Immature natural killer cell (primary cell): ENCODE data around the gene MAP2K5. TPM values are rescaled to one million over a fixed set of nuclear protein-coding genes. Genes with fewer than 3 reads are reported as not detected.

ENCODE experiments used
- DNase-seq, 3 donors: peaks; one replicate each; pipeline ENCODE4 v3.0.0; 2022; ENCODE audit warnings: mixed read lengths in 1 of 3
- H3K27ac Mint-ChIP-seq, 6 donors: one replicate each; pipeline ENCODE4 v1.8.0; 2020; ENCODE audit warnings: mixed read lengths in 6 of 6, mild to moderate bottlenecking in 5 of 6, inconsistent platforms in 4 of 6, moderate library complexity in 3 of 6
- H3K27me3 Mint-ChIP-seq, 3 donors: one replicate each; pipeline ENCODE4 v1.8.0; 2020 to 2021; ENCODE audit warnings: low read depth in 3 of 3, mild to moderate bottlenecking in 3 of 3, mixed read lengths in 3 of 3, moderate library complexity in 3 of 3, inconsistent platforms in 1 of 3
- H3K36me3 Mint-ChIP-seq, 3 donors: one replicate each; pipeline ENCODE4 v1.8.0; 2020; ENCODE audit warnings: mixed read lengths in 3 of 3, inconsistent platforms in 2 of 3, mild to moderate bottlenecking in 2 of 3
- H3K4me1 Mint-ChIP-seq, 2 donors: one replicate each; pipeline ENCODE4 v1.8.0; 2020; ENCODE audit warnings: inconsistent platforms in 2 of 2, mild to moderate bottlenecking in 2 of 2, mixed read lengths in 2 of 2, moderate library complexity in 1 of 2
- H3K4me3 Mint-ChIP-seq, 5 donors: one replicate each; pipeline ENCODE4 v1.8.0; 2020; ENCODE audit warnings: mild to moderate bottlenecking in 5 of 5, mixed read lengths in 5 of 5, inconsistent platforms in 3 of 5, moderate library complexity in 3 of 5
- H3K9me3 Mint-ChIP-seq, 6 donors: one replicate each; pipeline ENCODE4 v1.8.0; 2020; ENCODE audit warnings: mild to moderate bottlenecking in 6 of 6, mixed read lengths in 6 of 6, inconsistent platforms in 4 of 6, moderate library complexity in 3 of 6
- polyA plus RNA-seq, 3 donors: library from polyadenylated mRNA; unstranded; fragments of 300-500 nt; fragmentation: Illumina TruSeq; gene quantifications; one replicate each; pipeline ENCODE4 v1.2.3, GENCODE V29; 2021

The MAP2K5 gene
- polyA plus RNA-seq, 3 donors from 2014 or later: 12.4 to 21.7 (median 16.0) TPM

- peak overlapping the region in 3 of 5 donors; percentile 11 to 60 (median 29) for H3K4me3 Mint-ChIP-seq
- no peak for DNase-seq
- no peak overlapping the region for H3K27ac Mint-ChIP-seq
- H3K9me3 Mint-ChIP-seq: peaks cover 0 to 4% (median 0%) of the 10 kb centered on the region in 6 donors
- H3K36me3 Mint-ChIP-seq: peaks cover 0 to 7% (median 0%) of the 10 kb centered on the region in 3 donors
- H3K27me3 Mint-ChIP-seq: peaks cover 30 to 69% (median 39%) of the 10 kb centered on the region in 3 donors
- H3K4me1 Mint-ChIP-seq: peaks cover 12 to 23% of the 10 kb centered on the region in 2 donors
These were observed 280.2 kb downstream of the MAP2K5 start for GRCh38 chr15:67822537-67823313.

- Mint-ChIP-seq H3K4me3 (peak overlapping the region; percentile 41 to 86 (median 77)), H3K27ac (peak overlapping the region in 2 of 6 donors; percentile 2 to 55), H3K36me3 (peaks cover 0 to 7% (median 0%) of the 10 kb centered on the region in 3 donors), H3K27me3 (peaks cover 33 to 68% (median 44%) of the 10 kb centered on the region in 3 donors), H3K9me3 (peaks cover 0 to 2% (median 0%) of the 10 kb centered on the region in 6 donors), H3K4me1 (peaks cover 12 to 26% of the 10 kb centered on the region in 2 donors)
- DNase-seq: no peak
These were observed 281.1 kb downstream of the MAP2K5 start for GRCh38 chr15:67823314-67824196.

- no peak for DNase-seq
- peak overlapping the region; percentile 38 to 86 (median 77) for H3K4me3 Mint-ChIP-seq
- peaks cover 12 to 32% of the 10 kb centered on the region in 2 donors for H3K4me1 Mint-ChIP-seq
- peak overlapping the region in 1 of 6 donors; percentile 2 for H3K27ac Mint-ChIP-seq
- peaks cover 0 to 3% (median 0%) of the 10 kb centered on the region in 6 donors for H3K9me3 Mint-ChIP-seq
- peaks cover 0 to 7% (median 0%) of the 10 kb centered on the region in 3 donors for H3K36me3 Mint-ChIP-seq
- peaks cover 30 to 71% (median 51%) of the 10 kb centered on the region in 3 donors for H3K27me3 Mint-ChIP-seq
These were observed 281.9 kb downstream of the MAP2K5 start for GRCh38 chr15:67824197-67824968.

GRCh38 chr15:67824976-67825880 is 282.7 kb downstream of the MAP2K5 start, which contains the start of gene SKOR1:
Gene SKOR1 (plus strand): TSS chr15:67825509. CDS start chr15:67825603, 94 bp downstream.
- Mint-ChIP-seq H3K27me3 (peaks cover 31 to 72% (median 46%) of the 10 kb centered on the region in 3 donors), H3K27ac (peak within 1 kb of the TSS in 1 of 6 donors; percentile 46), H3K4me1 (peaks cover 12 to 32% of the 10 kb centered on the region in 2 donors), H3K36me3 (peaks cover 0 to 7% (median 0%) of the 10 kb centered on the region in 3 donors), H3K4me3 (peak within 1 kb of the TSS in 2 of 5 donors; percentile 6 to 86), H3K9me3 (peaks cover 0 to 3% (median 0%) of the 10 kb centered on the region in 6 donors)
- DNase-seq: no peak

GRCh38 chr15:67825881-67826716 is 283.6 kb downstream of the MAP2K5 start:
- Mint-ChIP-seq H3K4me1 (peaks cover 12 to 32% of the 10 kb centered on the region in 2 donors), H3K36me3 (peaks cover 0 to 7% (median 0%) of the 10 kb centered on the region in 3 donors), H3K4me3 (peak overlapping the region in 2 of 5 donors; percentile 6 to 51), H3K27me3 (peaks cover 32 to 72% (median 49%) of the 10 kb centered on the region in 3 donors), H3K9me3 (peaks cover 0 to 3% (median 0%) of the 10 kb centered on the region in 6 donors), H3K27ac (peak overlapping the region in 1 of 6 donors; percentile 46)
- no peak for DNase-seq

- Mint-ChIP-seq H3K4me3 (no peak overlapping the region), H3K27ac (no peak overlapping the region), H3K4me1 (peaks cover 12 to 27% of the 10 kb centered on the region in 2 donors), H3K27me3 (peaks cover 34 to 71% (median 49%) of the 10 kb centered on the region in 3 donors), H3K9me3 (peaks cover 0 to 3% (median 0%) of the 10 kb centered on the region in 6 donors), H3K36me3 (peaks cover 0 to 7% (median 0%) of the 10 kb centered on the region in 3 donors)
- DNase-seq: no peak
These were observed 284.4 kb downstream of the MAP2K5 start for GRCh38 chr15:67826717-67827561.

- H3K27ac Mint-ChIP-seq: peak overlapping the region in 1 of 6 donors; percentile 46
- peaks cover 35 to 67% (median 46%) of the 10 kb centered on the region in 3 donors for H3K27me3 Mint-ChIP-seq
- peaks cover 0 to 7% (median 0%) of the 10 kb centered on the region in 3 donors for H3K36me3 Mint-ChIP-seq
- H3K4me1 Mint-ChIP-seq: peaks cover 13 to 23% of the 10 kb centered on the region in 2 donors
- peaks cover 0 to 3% (median 0%) of the 10 kb centered on the region in 6 donors for H3K9me3 Mint-ChIP-seq
- no peak for DNase-seq
- H3K4me3 Mint-ChIP-seq: no peak overlapping the region
These were observed 285.2 kb downstream of the MAP2K5 start for GRCh38 chr15:67827562-67828277.

GRCh38 chr15:67828278-67828968 is 285.9 kb downstream of the MAP2K5 start:
- Mint-ChIP-seq H3K27ac (peak overlapping the region in 2 of 6 donors; percentile 45 to 46), H3K9me3 (peaks cover 0 to 3% (median 0%) of the 10 kb centered on the region in 6 donors), H3K4me3 (peak overlapping the region in 1 of 5 donors; percentile 40), H3K36me3 (peaks cover 0 to 7% (median 0%) of the 10 kb centered on the region in 3 donors), H3K4me1 (peaks cover 18 to 30% of the 10 kb centered on the region in 2 donors), H3K27me3 (peaks cover 35 to 70% (median 51%) of the 10 kb centered on the region in 3 donors)
- DNase-seq: no peak

GRCh38 chr15:67828969-67829646 is 286.6 kb downstream of the MAP2K5 start:
- Mint-ChIP-seq H3K27me3 (peaks cover 31 to 69% (median 51%) of the 10 kb centered on the region in 3 donors), H3K27ac (peak overlapping the region in 1 of 6 donors; percentile 46), H3K4me3 (peak overlapping the region in 1 of 5 donors; percentile 53), H3K9me3 (peaks cover 0 to 3% (median 0%) of the 10 kb centered on the region in 6 donors), H3K4me1 (peaks cover 16 to 29% of the 10 kb centered on the region in 2 donors), H3K36me3 (peaks cover 0 to 2% (median 0%) of the 10 kb centered on the region in 3 donors)
- DNase-seq: no peak
